Stimulated activated CD4-positive, alpha-beta T cell treated with anti-CD3 and anti-CD28 coated beads, Interleukin-15, amount 100 ng/mL, for 24 hours (primary cell): ENCODE measurements around the gene KCTD12.
"Not testable (repeated sequence)": the region's sequence is repeated elsewhere in the genome, so short reads cannot be mapped to it uniquely, and the experiment has no call there.

ENCODE experiments used
- DNase-seq: peaks from one replicate; pipeline ENCODE4 v3.0.0-alpha.2; 2020

Gene KCTD12

DNA sequence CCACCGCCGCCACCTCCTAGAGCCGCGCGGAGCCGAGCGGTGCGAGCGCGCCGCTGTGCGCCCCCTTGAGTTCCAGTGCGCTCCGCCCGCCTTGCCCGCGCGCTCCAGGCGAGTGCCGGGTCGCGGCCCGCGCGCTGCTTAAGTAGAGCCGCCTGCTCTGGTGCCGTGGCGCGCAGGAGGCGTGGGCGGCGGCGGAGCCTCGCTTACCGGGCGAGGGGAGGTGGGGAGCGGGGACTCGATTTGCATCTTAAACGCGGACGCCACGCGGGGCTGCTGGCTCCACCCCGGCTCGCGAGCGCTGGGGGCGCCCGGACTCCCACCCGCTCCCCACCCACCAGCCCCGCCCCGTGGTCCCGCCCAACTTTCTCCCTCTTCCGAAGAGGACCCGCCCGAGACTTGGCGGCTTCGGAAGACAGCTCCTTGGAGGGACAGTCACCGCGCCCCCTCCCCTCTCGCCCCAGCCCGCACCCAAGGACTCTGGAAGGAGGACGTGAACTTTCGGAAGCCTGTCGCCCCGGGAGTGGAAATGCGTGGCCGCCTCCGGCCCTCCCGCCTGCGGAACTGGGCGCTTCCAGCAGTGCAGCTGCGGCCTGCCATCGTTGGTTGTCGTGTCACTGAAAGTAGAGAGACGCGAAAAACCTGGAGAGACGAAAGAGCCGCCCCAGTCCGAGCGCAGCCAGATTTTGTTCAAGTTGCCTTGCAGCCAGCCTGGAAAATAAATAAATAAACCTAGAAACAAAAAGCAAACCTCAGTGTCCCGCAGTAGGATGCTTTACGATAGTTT lies at the start of gene KCTD12:
Gene KCTD12, minus strand, starts transcription at position 114 of the 784 bp plus-strand sequence. CDS start 257 bp downstream, outside the sequence.
- DNase-seq, result peak; percentile 83

DNA sequence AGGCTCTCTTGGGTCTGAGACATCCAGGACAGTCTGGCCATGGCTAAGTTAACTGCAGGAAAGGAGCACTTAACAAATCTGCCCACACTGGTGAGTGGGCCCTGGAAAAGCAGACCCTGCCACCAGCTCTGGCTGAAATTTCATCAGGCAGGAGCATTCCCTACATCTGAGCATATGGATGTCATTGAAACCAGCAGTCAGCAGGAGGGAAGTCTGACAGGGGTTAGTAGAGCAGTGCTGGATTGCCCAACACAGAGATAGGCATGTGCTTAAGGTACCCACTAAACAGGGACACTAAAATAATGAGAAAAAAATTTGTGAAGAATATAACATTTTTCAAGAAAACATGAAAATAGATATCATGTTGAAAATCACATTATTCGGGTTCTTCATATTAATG lies 48.5 kb upstream of the KCTD12 start:
- no peak for DNase-seq

DNA sequence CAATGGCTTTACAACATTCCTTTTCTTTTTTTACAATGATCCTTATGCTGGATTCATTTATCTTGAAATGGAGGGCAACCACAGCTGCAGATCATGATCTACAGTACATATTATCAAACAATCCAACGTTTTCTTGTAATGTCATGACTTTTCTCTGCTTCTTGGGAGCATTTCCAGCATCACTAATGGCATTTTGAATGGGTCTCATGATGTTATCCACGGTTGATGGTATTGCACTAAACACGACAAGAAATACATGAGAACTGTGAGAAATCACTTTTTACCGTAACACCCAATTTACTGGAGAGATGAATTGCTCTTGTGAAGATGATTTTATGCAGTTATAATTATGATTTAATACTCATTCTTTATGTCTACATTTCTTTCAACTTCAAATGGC lies 45.9 kb upstream of the KCTD12 start:
- DNase-seq, result no peak

DNA sequence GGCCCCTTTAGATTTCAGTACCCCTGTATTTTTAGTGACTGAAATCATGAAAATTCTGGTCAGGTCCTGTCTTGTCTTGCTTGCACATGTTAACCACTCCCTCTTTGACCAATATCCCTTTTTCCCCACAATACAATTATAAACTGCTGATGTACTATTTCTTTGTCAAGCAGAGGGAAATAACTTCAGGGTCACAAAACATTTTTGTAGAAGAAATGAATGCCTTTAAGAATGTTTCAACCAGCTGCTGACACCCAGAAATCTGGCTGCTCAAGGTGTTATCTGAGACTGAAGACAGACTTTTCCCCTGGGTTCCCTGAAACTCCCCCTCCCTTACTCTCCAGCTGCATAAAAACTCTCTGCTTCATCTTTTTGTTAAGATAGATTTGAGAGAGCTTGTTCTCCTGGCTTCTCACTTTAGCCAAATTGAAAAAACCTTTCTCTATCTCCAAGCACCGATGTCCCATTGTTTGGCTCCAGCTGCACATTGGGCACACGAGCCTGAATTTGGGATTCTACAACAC lies 43.7 kb upstream of the KCTD12 start:
- DNase-seq, result no peak

DNA sequence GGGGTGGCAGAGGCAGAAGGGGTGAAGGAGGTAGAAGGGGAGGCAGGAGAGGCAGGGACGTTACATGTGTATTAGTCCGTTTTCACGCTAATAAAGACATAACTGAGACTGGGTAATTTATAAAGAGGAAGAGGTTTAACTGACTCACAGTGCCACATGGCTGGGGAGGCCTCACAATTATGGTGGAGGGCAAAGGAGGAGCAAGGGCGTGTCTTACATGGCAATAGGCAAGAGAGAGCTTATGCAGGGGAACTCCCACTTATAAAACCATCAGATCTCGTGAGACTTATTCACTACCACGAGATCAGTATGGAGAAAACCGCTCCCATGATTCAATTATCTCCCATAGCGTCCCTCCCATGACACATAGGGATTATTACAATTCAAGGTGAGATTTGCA lies 43.1 kb upstream of the KCTD12 start:
- no peak for DNase-seq

DNA sequence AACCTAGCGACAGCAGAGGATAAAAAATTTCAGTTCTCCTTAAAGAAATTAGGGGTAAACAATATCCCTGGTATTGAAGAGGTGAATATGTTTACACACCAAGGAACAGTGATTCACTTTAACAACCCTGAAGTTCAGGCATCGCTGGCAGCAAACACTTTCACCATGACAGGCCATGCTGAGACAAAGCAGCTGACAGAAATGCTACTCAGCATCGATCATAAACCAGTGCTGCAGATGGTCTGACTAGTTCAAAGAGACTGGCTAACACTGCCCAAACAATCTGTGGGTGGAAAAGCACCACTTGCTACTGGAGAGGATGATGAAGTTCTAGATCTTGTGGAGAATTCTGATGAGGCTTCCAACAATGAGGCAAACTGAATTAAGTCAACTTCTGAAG lies 42.3 kb upstream of the KCTD12 start:
- DNase-seq, result no peak

DNA sequence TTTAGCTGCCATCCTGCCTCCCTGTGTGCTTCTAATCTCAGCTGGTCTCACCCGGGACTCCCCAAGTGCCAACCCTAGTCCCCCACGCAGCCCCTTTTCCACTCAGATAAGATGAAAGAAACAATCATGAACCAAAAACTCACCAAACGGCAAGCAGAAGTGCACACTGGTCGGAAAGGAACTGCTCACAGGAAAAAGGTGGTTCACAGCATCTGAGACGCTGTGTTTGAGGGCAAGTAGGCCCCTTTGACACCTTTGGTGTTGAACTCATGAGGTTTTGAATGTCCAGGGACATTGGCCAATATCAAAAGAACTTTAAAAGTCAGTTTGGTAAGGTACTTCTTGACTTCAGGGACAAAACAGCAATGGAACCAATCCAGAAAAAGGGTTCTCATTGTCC lies 41.8 kb upstream of the KCTD12 start:
- DNase-seq, result no peak

DNA sequence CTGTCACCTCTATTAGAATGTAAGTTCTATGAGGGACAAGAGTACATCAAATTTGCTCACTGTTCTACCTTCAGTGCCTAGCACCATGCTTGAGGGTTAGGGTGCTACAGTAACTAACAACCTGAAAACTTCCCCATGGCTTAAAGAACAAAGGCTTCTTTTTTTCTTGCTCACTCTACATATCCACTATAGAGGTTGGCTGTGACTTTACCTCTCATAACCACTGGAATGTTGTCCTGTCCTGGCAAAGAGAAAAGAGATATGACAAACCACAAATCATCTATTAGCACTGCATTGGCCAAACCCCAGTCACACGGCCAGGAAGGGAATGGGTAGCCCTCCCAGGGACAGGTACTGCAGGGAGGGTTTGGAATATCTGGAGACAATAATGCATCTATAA lies 38.9 kb upstream of the KCTD12 start:
- DNase-seq, result no peak

DNA sequence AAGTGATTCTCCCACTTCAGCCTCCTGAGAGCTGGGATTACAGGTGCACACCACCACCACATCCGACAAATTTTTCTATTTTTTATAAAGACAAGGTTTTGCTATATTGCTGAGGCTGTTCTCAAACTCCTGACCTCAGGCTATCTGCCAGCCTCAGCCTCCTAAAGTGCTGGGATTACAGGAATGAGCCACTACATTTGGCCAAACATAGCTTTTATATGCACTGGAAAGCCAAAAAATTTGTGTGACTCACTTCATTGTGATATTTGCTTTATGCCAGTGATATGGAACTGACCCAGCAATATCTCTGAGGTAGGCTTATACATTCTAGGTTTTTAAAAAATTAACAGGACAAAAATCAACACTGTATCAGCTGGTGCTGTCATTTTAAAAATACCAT lies 35.3 kb upstream of the KCTD12 start:
- no peak for DNase-seq

DNA sequence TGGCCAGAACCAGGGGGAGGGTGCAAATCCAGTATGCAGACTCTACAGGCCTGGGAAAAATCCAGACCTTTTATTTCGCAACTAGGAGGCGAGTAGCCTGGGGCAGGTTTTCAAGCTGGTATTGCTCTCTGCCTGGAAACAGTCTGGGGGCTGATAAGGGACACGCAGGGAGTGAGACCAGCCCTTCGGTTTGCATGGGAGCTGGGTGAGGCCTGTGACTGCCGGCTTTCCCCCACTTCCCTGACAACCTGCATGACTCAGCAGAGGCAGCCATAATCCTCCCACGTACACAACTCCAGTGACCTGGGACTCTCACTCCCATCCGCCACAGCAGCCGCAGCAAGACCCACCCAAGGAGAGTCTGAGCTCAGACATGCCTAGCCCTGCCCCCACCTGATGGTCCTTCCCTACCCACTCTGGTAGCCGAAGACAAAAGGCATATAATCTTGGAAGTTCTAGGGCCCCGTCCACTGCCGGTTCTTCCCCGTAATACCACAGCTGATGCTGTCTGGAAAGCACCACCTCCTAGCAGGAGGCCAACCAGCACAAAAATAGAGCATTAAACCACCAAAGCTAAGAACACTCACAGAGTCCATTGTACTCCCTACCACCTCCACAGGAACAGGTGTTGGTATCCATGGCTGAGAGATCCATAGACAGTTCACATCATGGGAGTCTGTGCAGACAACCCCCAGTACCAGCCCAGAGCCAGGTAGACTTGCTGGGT lies 31.7 kb upstream of the KCTD12 start:
- not testable (repeated sequence) for DNase-seq

DNA sequence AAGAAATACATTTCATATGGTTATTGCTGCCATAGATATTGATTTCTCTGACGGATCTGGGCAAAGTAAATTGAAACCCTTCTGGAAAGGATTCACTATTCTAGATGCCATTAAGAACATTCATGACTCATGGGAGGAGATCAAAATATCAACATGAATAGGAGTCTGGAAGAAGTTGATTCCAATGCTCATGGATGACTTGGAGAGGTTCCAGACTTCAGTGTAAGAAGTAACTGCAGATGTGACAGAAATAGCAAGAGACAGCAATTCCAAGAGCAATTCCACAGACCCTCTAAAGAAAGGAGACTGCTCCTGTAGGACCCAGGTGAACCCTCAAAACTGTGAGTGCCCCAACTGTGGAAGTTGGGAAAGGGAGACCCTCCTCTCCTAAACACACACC lies 30.9 kb upstream of the KCTD12 start:
- no peak for DNase-seq

DNA sequence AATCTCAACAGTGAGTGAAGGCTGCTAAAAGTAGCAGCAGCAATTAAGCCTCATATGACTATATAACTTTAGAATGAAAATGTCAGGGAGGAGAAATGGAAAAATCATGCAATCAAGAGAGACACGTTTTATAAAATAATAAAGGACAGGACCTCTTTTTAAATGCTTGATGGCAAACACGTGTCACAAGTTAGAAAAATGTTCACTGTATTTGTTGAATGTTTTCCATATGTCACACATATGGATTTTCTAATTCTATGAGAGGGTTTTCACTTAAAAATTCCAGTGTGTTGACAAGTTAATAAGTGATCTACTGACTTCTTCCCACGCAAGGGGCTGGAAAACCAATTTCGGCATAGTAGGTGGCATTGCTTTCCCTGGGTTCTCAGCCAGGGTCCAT lies 27.7 kb upstream of the KCTD12 start:
- DNase-seq, result no peak

DNA sequence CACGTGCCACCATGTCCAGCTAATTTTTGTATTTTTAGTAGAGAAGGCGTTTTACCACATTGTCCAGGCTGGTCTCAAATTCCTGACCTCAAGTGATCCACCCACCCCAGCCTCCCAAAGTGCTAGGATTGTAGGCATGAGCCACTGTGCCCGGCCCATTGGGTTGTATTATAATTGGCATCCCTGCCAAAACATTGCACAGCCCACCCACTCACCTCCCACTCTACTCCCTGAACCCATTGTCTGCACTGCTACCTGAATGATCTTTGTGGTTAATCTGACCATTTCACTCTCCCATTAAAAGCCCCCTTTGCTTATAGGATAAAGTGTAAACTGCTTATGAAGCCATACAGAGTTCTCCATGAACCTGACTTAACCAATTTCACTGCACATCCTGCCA lies 26.3 kb upstream of the KCTD12 start:
- DNase-seq, result no peak

DNA sequence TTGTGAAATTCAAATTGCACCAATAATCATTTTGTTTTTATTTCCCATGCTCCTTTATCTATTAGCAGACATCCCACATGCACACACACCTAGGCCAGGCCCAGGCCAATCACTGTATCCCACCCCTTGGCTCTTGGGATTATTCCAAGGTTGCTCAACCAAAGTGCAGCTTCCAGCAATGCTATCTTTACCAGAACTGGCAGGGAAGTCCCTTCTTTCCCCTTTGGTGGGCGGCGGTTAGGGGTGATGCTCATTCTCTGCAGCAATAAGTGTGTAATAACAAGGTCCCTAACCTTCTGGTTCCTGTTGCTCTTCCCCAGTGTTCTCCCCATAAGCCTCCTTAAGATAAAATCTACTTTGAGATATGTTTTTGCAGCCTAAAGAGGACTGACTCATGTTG lies 18.3 kb upstream of the KCTD12 start:
- DNase-seq, result no peak

DNA sequence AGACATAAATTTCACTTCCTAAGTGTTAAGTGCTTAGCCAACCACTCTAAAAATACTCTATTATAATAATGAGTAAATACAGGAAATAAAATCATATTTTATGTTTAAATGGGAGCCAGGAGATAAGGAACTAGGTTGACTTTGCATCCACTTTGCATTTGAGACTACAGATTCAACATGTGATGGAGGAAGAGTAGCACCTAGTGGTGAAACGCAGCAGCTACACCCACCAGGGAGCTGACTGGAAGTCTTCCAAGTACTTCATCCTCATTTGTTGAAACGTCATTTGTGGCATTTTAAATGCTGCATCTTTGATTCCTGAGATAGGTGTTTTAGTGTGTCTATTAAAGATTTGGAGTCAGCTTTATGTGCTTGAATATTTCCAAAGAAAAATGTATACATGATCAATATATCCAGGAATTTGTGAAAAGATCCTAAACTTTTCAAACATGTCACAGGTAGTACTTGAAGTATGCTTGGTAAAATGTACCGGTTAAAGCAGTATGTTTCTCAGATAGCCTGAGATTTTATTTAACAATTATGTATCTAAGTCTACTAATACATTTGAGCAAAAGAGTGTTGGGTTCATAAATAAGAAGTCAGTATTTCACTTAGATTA lies 17.4 kb upstream of the KCTD12 start:
- peak; percentile 72 for DNase-seq

DNA sequence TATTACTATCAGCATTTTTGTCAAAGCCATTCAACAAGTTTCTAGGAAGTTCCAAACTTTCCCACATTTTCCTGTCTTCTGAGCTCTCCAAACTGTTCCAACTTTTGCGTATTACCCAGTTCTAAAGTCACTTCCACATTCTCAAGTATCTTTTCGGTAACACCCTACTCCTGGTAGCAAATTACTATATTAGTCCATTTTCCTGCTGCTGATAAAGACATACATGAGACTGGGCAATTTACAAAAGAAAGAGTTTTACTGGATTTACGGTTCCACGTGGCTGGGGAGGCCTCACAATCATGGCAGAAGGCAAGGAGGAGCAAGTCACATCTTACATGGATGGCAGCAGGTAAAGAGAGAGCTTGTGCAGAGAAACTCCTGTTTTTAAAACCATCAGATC lies 12.9 kb upstream of the KCTD12 start:
- DNase-seq, result not testable (repeated sequence)

DNA sequence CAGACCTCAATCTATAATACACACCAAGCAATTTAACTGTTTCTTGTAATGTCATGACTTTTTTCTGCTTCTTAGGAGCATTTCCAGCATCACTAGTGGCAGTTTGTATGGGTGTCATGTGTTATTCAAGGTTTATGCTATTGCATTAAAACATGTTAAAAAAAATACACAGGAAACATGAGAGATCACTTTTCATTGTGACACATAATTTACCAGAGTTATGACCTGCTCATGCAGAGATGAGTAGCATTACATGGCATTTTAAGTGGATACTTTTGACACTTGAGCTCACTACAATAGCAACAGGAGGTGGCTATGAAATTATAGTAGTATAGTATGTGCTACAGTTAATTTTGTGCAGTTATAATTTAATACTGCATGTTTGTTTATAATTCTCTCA lies 11.0 kb upstream of the KCTD12 start:
- not testable (repeated sequence) for DNase-seq

DNA sequence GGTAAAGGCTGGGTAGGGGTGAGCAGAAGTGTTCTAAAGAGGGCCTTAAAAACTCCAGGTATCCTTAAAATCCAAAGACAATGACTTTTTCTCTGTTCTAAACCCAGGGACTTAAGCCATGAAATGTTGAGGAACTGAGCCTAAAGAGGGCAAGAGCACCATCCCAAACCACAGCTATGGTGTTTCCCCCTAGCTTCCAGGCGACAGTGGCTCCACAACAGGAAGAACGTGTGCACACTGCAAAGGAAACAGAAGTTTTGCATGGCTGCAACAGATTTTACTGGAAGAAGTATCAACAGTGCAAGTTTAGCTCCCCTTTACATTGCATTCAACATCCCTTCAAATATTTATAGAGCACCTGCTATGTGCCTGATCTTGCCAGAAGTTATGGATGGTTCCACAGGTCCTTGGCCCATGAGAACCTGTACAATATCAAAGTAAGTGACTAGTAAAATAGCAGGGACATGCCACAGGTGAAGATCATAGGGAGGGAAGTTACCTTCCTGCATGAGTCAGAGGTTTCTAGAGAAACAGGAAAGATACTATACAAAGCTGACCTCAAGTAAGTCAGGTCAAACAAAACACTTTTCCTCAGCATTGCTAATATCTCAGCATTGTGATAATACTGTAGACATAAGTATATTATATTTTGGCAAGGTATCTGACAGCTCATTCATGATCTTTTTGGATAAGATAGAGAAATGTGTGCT lies 8.4 kb upstream of the KCTD12 start:
- no peak for DNase-seq

DNA sequence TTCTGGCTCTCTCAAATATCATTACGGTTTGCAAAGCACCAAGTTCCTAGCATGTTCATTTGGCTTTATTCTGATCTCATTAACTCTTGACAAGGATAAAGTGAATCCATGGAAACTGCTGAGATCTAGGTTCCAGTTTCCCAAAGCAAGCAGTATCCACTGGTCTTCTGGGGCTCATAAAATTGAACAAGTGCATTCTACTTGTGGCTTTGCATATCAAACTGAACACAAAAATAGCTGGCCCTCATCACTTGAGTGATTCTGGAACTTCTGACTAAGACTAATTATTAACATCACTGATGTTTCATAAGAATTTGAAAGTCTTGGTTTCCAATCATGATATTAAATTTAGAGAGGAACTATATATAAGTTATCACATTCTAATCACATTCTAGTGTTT lies 6.3 kb upstream of the KCTD12 start:
- DNase-seq, result no peak

DNA sequence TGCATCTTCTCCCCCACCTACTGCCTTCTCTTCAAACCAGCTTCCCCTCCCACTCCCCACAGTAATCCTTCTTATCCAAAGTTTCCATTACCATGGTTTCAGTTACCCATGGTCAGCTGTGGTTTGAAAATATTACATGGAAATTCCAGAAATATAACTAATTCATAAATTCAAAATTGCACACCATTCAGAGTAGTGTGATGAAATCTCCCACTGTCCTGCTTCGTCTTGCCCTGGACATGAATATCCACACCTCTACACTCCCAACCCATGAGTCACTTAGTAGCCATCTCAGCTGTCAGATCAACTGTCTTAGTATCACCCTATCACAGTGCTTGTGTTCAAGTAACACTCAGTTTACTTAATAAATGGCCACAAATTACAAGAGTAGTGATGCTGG lies 3.8 kb upstream of the KCTD12 start:
- no peak for DNase-seq

DNA sequence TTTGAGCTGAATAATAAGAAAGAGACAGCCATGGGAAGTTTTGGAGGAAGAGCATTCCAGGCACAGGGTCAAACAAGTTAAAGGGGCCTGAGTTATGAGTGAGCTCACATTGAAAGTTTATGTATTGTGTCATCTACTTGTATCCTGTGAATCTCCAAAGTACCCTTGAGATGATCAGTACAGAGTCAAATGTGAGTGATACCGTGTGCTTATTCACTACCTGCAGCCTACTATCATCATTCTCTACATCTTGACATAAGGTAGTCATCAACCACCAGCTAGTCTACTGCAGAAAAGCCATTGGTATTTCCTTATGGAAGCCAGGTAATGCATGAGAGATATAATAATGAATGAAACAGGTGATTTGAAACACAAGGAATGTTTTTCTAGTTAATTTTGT lies 3.0 kb upstream of the KCTD12 start:
- DNase-seq, result no peak

DNA sequence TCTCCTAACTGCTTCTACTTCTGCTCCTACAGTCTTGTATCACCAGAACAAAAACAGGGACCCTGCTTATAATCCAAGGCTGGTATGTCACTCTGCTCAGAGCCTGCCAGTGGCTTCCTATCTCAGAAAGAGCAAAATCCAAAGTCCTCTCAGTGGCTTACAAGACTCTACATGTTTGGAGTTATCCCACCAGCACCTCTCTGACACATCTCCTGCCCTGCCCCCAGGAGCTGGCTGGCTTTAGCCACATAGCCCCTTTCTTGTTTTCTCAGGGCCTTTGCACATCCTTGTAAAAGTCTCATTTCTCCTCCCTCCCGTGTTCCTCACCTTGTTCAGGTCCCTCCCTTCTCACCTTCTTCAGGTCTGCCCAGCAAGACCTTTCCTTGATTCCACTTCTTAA lies 2.2 kb upstream of the KCTD12 start:
- DNase-seq, result no peak

DNA sequence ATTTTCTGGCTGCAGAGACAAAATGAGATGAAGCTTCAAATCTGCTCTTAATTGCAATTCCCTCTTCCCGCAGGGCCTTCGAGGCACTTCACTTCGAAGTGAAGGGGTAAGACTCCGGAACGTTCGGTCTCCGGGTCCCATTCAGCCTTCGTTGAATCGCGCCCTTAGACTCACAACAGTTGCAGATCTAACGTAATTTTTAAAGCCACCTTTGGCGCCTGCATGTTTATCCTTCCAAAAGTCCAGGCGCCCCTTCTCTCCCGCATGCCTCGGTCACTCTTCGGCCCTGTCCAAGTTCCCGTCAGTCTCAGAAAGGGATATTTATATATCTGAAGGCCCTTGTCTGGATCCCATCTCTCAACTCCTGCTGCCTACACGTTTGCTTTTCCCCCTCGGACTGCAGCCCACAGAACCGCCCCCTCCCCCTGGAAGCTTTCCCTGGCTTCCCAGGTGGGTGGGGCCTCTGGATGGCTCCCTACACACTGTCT lies 915 bp upstream of the KCTD12 start:
- no peak for DNase-seq
